Progenitor cell of endocrine pancreas (in vitro differentiated cells): Measurements from ENCODE around the gene PTGR3. TPM values are rescaled to one million over a fixed set of nuclear protein-coding genes. Genes with fewer than 3 reads are reported as not detected.

Experiments
- DNase-seq: peaks from one replicate; pipeline ENCODE4 v3.0.0; 2021; ENCODE audit warnings: low spot score; ENCODE audit not compliant: unreplicated experiment
- H3K27ac Mint-ChIP-seq: 2 replicates; pipeline ENCODE4 v1.8.0; 2021; ENCODE audit warnings: mild to moderate bottlenecking, moderate library complexity, mixed read lengths
- H3K27me3 Mint-ChIP-seq: 2 replicates; pipeline ENCODE4 v1.8.0; 2021; ENCODE audit warnings: mixed read lengths
- H3K36me3 Mint-ChIP-seq: 2 replicates; pipeline ENCODE4 v1.8.0; 2022; ENCODE audit warnings: mixed read lengths; ENCODE audit not compliant: insufficient read depth
- H3K4me1 Mint-ChIP-seq: 2 replicates; pipeline ENCODE4 v1.8.0; 2021; ENCODE audit warnings: low read depth, mixed read lengths
- H3K4me3 Mint-ChIP-seq: 2 replicates; pipeline ENCODE4 v1.8.0; 2021; ENCODE audit warnings: low read depth, mild to moderate bottlenecking, moderate library complexity, mixed read lengths
- H3K9me3 Mint-ChIP-seq: 2 replicates; pipeline ENCODE4 v1.8.0; 2021; ENCODE audit warnings: low read depth, mixed read lengths
- total RNA-seq: library from RNA; stranded (reverse); gene quantifications from 2 replicates; pipeline ENCODE4 v1.2.1, GENCODE V29; 2021
- TF ChIP-seq, protein P1 (sequence below): fragments of 200-600 bp; sonication (generic); IDR thresholded peaks from one replicate; pipeline ENCODE4 v1.5.0; 2021; ENCODE audit warnings: antibody characterized with exemption, mild to moderate bottlenecking; ENCODE audit not compliant: unreplicated experiment

The PTGR3 gene
- total RNA-seq, 1 donor from 2014 or later = 36.8 TPM

GRCh38 chr18:75179819-75180600 lies 28.9 kb downstream of the PTGR3 start:
- Mint-ChIP-seq H3K36me3 (no peaks in the 10 kb centered on the region), H3K4me3 (no peak overlapping the region), H3K27ac (no peak overlapping the region), H3K9me3 (peaks cover 8% of the 10 kb centered on the region), H3K27me3 (no peaks in the 10 kb centered on the region), H3K4me1 (no peaks in the 10 kb centered on the region)
- TF ChIP-seq, protein P1, sequence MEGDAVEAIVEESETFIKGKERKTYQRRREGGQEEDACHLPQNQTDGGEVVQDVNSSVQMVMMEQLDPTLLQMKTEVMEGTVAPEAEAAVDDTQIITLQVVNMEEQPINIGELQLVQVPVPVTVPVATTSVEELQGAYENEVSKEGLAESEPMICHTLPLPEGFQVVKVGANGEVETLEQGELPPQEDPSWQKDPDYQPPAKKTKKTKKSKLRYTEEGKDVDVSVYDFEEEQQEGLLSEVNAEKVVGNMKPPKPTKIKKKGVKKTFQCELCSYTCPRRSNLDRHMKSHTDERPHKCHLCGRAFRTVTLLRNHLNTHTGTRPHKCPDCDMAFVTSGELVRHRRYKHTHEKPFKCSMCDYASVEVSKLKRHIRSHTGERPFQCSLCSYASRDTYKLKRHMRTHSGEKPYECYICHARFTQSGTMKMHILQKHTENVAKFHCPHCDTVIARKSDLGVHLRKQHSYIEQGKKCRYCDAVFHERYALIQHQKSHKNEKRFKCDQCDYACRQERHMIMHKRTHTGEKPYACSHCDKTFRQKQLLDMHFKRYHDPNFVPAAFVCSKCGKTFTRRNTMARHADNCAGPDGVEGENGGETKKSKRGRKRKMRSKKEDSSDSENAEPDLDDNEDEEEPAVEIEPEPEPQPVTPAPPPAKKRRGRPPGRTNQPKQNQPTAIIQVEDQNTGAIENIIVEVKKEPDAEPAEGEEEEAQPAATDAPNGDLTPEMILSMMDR = no peak
- no peak for DNase-seq

GRCh38 chr18:75178376-75178775 lies 30.6 kb downstream of the PTGR3 start:
- TF ChIP-seq, protein P1 = no peak
- H3K27ac Mint-ChIP-seq = no peak overlapping the region
- H3K4me1 Mint-ChIP-seq = no peaks in the 10 kb centered on the region
- peaks cover 8% of the 10 kb centered on the region for H3K9me3 Mint-ChIP-seq
- DNase-seq = no peak
- H3K36me3 Mint-ChIP-seq = no peaks in the 10 kb centered on the region
- peaks cover under 1% of the 10 kb centered on the region for H3K27me3 Mint-ChIP-seq
- H3K4me3 Mint-ChIP-seq = no peak overlapping the region

- H3K9me3 Mint-ChIP-seq = peaks cover 3% of the 10 kb centered on the region
- H3K27me3 Mint-ChIP-seq = peaks cover 10% of the 10 kb centered on the region
- no peaks in the 10 kb centered on the region for H3K4me1 Mint-ChIP-seq
- H3K36me3 Mint-ChIP-seq = no peaks in the 10 kb centered on the region
- DNase-seq = no peak
- no peak overlapping the region for H3K4me3 Mint-ChIP-seq
- no peak overlapping the region for H3K27ac Mint-ChIP-seq
- TF ChIP-seq, protein P1 = no peak
Observed at GRCh38 chr18:75176849-75177248, 32.1 kb downstream of the PTGR3 start.

DNA sequence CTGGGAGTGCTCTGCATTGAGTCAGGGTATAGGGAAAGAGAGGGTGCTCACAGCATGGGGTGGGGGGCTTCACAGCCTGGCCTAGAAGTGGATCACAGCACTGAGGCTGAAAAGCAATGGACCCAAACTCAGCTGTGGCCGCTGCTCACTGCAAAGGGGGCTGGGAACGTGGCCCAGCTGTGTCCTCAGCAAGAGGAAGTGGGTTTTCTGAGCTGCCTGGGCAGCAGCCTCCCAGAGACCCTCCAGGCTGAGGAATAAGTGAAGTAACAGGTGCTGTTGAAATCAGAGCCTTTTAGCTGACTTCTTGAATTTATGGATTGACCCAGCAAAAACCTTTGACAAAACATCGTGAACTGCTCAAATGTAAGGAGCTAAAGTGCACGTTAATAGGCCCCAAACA lies 35.2 kb downstream of the PTGR3 start:
- DNase-seq = no peak

GRCh38 chr18:75173125-75173432 lies 35.9 kb downstream of the PTGR3 start:
- Mint-ChIP-seq H3K4me3 (no peak overlapping the region), H3K4me1 (no peaks in the 10 kb centered on the region), H3K27ac (no peak overlapping the region), H3K27me3 (peaks cover 10% of the 10 kb centered on the region), H3K9me3 (no peaks in the 10 kb centered on the region), H3K36me3 (no peaks in the 10 kb centered on the region)
- TF ChIP-seq, protein P1 = no peak
- DNase-seq = no peak

More for the DNA sequence above, 35.2 kb downstream of the PTGR3 start:
- no peaks in the 10 kb centered on the region for H3K36me3 Mint-ChIP-seq
- no peak overlapping the region for H3K27ac Mint-ChIP-seq
- H3K27me3 Mint-ChIP-seq = peaks cover 10% of the 10 kb centered on the region
- no peak overlapping the region for H3K4me3 Mint-ChIP-seq
- H3K9me3 Mint-ChIP-seq = no peaks in the 10 kb centered on the region
- H3K4me1 Mint-ChIP-seq = no peaks in the 10 kb centered on the region
- TF ChIP-seq, protein P1 = no peak
